Measurements from ENCODE around the gene METRNL.

METRNL gene

DNA sequence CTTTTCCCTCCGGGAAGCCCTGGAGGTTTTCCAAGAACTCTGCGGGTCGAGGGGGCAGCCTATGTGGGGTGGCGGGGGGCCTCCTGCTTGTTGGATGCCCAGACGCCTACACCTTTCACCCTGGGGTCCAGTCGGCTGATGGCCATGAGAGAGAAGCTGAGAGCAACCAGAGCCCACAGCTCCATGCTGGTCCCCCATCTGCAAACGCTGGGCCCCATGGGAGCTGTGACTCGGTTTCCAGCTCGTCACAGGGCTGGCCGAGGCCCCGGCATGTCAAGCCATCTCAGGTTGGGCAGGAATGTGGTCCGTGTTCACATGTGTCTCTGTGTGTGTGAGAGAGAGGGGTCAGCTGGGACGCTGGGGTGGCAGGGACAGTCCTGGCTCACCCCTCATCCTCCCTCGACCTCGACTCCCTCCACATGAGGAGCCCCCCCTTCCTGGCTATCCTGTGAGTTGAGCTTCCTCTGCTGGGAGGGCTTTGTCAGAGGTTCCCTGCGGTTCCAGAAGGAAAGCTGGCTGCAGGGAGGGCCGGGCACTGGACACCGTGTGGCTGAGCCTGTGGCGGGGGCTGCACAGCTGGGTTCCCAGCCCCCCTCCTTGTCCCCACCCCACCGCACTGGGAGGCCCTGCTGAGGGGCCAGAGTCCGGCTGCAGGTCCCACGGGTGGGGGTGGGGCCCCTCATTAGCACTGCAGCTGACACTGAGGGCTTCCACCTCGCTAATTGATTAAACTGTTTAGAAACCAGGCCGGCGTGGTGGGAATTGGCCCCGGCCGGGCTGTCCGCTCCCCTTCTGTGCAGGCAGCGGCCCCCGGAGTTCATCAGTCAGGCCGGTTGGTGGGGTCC lies 19.1 kb downstream of the METRNL start:
- Histone ChIP-seq H3K79me2 (ENCODE audit: insufficient read depth, low read length) (no peaks in the 10 kb centered on the region), H3K27me3 (ENCODE audit: insufficient read depth, low read length, poor library complexity) (peaks cover 33% of the 10 kb centered on the region), H3K4me1 (ENCODE audit: insufficient read depth, low read length) (peaks cover 4% of the 10 kb centered on the region; the same call in 1 of the 2 replicates), H3K9me3 (ENCODE audit: insufficient read depth, low read length, severe bottlenecking) (no peaks in the 10 kb centered on the region), H4K20me1 (ENCODE audit: insufficient read depth, low read length) (peaks cover 28% of the 10 kb centered on the region), H3K4me2 (ENCODE audit: insufficient read depth, low read length) (no peak overlapping the region), H3K36me3 (ENCODE audit: insufficient read depth, low read length) (no peaks in the 10 kb centered on the region), H3K4me3 (ENCODE audit: low read depth in 1 of 2, low read length in 2 of 2) (no peak overlapping the region), H2AFZ (ENCODE audit: low read depth, low read length) (no peak overlapping the region), H3K27ac (ENCODE audit: low read length) (no peak overlapping the region), H3K9ac (ENCODE audit: low read depth, low read length) (no peak overlapping the region)
- ATAC-seq (ENCODE audit: insufficient read depth, low read depth) = no peak
- no peak for DNase-seq
- no peak for TF ChIP-seq EZH2 (IDR thresholded peaks at IDR 0.05; ENCODE audit: borderline replicate concordance, low read depth, low read length, severe bottlenecking)
- TF ChIP-seq, protein P1, sequence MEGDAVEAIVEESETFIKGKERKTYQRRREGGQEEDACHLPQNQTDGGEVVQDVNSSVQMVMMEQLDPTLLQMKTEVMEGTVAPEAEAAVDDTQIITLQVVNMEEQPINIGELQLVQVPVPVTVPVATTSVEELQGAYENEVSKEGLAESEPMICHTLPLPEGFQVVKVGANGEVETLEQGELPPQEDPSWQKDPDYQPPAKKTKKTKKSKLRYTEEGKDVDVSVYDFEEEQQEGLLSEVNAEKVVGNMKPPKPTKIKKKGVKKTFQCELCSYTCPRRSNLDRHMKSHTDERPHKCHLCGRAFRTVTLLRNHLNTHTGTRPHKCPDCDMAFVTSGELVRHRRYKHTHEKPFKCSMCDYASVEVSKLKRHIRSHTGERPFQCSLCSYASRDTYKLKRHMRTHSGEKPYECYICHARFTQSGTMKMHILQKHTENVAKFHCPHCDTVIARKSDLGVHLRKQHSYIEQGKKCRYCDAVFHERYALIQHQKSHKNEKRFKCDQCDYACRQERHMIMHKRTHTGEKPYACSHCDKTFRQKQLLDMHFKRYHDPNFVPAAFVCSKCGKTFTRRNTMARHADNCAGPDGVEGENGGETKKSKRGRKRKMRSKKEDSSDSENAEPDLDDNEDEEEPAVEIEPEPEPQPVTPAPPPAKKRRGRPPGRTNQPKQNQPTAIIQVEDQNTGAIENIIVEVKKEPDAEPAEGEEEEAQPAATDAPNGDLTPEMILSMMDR (IDR thresholded peaks at IDR 0.05; ENCODE audit: borderline replicate concordance, extremely low read depth, low read length, poor library complexity, severe bottlenecking) = no peak

DNA sequence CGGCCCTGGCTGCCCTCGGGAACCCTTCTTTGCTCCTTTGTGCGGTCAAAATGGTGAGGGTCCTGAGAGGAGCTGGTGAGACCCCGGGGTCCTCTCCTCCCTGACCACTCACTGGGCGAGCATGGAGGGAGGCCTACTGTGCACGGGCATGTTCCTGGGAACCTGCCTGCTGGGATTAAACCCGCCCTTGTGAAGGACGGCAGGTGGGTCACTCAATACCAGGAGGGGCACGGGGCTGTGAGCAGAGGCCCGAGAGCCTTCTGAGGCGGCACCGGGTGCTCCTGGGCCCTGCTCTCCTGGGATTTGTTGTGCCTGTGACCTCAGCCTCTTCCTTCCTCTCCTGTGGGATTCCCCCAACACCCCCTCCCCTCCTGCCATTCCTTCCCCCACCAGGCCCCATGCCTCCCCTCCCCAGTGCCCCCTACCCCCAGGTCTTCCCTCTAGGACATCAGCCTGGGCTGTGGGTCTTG lies 19.7 kb downstream of the METRNL start:
- H3K4me2 ChIP-seq (ENCODE audit: insufficient read depth, low read length) = no peak overlapping the region
- no peak overlapping the region for H3K27ac ChIP-seq (ENCODE audit: low read length)
- H3K79me2 ChIP-seq (ENCODE audit: insufficient read depth, low read length) = no peaks in the 10 kb centered on the region
- H3K9me3 ChIP-seq (ENCODE audit: insufficient read depth, low read length, severe bottlenecking) = no peaks in the 10 kb centered on the region
- peaks cover 4% of the 10 kb centered on the region; the same call in 1 of the 2 replicates for H3K4me1 ChIP-seq (ENCODE audit: insufficient read depth, low read length)
- H3K36me3 ChIP-seq (ENCODE audit: insufficient read depth, low read length) = no peaks in the 10 kb centered on the region
- ATAC-seq (ENCODE audit: insufficient read depth, low read depth) = no peak; the same call in 2 of the 3 replicates
- peaks cover 30% of the 10 kb centered on the region for H4K20me1 ChIP-seq (ENCODE audit: insufficient read depth, low read length)
- TF ChIP-seq EZH2 (IDR thresholded peaks at IDR 0.05; ENCODE audit: borderline replicate concordance, low read depth, low read length, severe bottlenecking) = no peak
- TF ChIP-seq, protein P1 (IDR thresholded peaks at IDR 0.05; ENCODE audit: borderline replicate concordance, extremely low read depth, low read length, poor library complexity, severe bottlenecking) = no peak
- H3K27me3 ChIP-seq (ENCODE audit: insufficient read depth, low read length, poor library complexity) = peaks cover 33% of the 10 kb centered on the region
- no peak overlapping the region for H3K9ac ChIP-seq (ENCODE audit: low read depth, low read length)
- H3K4me3 ChIP-seq (ENCODE audit: low read depth in 1 of 2, low read length in 2 of 2) = no peak overlapping the region
- no peak for DNase-seq
- no peak overlapping the region for H2AFZ ChIP-seq (ENCODE audit: low read depth, low read length)

DNA sequence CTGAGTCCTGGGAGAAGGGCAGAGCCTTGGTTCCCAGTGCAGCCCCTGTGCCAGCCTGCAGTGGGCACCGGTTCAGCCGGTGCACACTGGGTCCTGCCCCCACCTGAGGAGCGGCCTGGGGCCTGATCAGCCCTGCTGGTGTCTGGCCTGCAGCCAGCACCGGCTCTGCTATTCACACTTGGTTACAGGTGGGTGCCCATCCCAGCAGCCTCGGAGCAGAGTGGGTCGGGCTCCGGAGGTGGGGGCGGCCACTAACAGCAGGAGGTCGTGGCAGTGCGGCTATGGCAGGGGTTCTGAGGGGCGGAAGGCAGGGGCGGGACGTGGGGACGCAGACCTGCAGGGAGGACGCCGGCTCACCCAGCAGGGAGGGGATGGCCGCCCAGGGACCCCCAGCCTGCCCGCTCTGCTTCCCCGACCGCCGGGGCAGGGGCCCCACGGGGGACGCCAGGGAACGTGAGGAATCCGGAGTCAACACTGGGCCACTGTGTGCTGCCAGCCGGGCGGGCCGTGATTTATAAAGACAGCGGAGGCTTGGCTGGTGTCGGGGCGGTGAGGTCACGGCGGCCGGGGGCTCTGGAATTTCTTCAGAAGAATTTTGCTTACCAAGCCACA lies 20.3 kb downstream of the METRNL start:
- H3K27ac ChIP-seq (ENCODE audit: low read length) = no peak overlapping the region
- H3K4me2 ChIP-seq (ENCODE audit: insufficient read depth, low read length) = no peak overlapping the region

More for the DNA sequence above, 20.3 kb downstream of the METRNL start:
- H2AFZ ChIP-seq (ENCODE audit: low read depth, low read length) = no peak overlapping the region
- peaks cover 31% of the 10 kb centered on the region for H4K20me1 ChIP-seq (ENCODE audit: insufficient read depth, low read length)
- H3K9me3 ChIP-seq (ENCODE audit: insufficient read depth, low read length, severe bottlenecking) = no peaks in the 10 kb centered on the region
- no peaks in the 10 kb centered on the region for H3K79me2 ChIP-seq (ENCODE audit: insufficient read depth, low read length)
- no peak overlapping the region for H3K4me3 ChIP-seq (ENCODE audit: low read depth in 1 of 2, low read length in 2 of 2)
- no peaks in the 10 kb centered on the region for H3K36me3 ChIP-seq (ENCODE audit: insufficient read depth, low read length)
- peaks cover 33% of the 10 kb centered on the region for H3K27me3 ChIP-seq (ENCODE audit: insufficient read depth, low read length, poor library complexity)
- H3K9ac ChIP-seq (ENCODE audit: low read depth, low read length) = no peak overlapping the region
- ATAC-seq (ENCODE audit: insufficient read depth, low read depth) (peak; percentile 35; the same call in 2 of the 3 replicates), DNase-seq (peak; percentile 28)
- TF ChIP-seq, protein P1 (IDR thresholded peaks at IDR 0.05; ENCODE audit: borderline replicate concordance, extremely low read depth, low read length, poor library complexity, severe bottlenecking) = no peak
- TF ChIP-seq EZH2 (IDR thresholded peaks at IDR 0.05; ENCODE audit: borderline replicate concordance, low read depth, low read length, severe bottlenecking) = peak; percentile 88
- peaks cover 4% of the 10 kb centered on the region; the same call in 1 of the 2 replicates for H3K4me1 ChIP-seq (ENCODE audit: insufficient read depth, low read length)

All from DND-41 (cell line).